HG03469 (cell line): ENCODE measurements around the gene IL4I1.

Experiments
- ATAC-seq: cut with Tn5 transposase; IDR thresholded peaks from one replicate; pipeline ENCODE4 v1.9.1; 2021; ENCODE audit warnings: mild to moderate bottlenecking, moderate library complexity, moderate number of reproducible peaks; ENCODE audit not compliant: unreplicated experiment

IL4I1 gene

DNA sequence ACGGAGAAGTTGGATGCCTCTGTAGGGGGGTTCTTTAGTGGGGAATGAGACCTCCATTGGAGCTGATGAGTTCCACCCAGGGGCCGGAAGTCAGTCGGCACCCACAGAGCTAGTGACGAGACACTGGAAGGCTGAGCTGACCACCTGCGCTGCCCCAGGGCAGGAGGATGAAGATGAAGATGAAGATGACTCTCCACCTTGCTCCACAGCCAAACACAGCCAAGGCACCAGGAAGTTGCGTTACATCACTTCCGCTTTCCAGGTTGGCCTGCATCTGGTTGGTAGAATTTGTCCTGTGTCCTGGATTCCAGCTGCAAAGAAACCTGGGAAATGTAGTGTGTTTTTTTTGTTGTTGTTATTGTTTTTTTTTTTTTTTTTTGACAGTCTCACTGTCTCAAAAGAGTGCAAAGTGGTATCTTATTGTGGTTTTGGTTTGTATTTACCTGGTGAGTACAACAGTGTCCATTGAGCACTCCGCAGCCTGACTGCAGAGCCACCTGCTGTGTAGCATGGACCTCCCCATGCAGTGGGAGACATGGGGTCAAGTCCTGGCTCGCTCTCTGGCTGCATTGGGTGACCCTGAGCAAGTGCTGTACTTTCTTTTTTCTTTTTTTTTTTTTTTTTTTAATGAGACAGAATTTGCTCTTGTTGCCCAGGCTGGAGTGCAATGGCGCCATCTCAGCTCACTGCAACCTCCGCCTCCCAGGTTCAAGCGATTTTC lies 17.3 kb downstream of the IL4I1 start:
- no peak for ATAC-seq

DNA sequence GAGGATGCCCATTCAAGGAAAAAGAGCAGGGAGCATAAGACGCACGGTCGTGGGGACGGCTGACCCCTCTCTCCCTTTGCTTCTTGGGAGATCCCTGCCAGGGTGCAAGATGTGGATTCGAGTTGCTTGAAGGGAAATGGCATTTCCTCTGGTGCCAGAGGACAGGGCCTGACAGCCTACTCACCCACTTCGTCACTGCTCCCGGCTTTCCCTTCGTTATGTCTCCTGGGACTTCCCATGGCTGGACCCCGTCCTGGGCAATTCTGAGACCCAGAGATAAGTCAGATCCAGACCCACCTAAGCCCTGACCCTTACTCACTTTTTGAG lies 18.0 kb downstream of the IL4I1 start:
- no peak for ATAC-seq

GRCh38 chr19:49877879-49878743 lies 18.6 kb downstream of the IL4I1 start:
- peak; percentile 17 for ATAC-seq

DNA sequence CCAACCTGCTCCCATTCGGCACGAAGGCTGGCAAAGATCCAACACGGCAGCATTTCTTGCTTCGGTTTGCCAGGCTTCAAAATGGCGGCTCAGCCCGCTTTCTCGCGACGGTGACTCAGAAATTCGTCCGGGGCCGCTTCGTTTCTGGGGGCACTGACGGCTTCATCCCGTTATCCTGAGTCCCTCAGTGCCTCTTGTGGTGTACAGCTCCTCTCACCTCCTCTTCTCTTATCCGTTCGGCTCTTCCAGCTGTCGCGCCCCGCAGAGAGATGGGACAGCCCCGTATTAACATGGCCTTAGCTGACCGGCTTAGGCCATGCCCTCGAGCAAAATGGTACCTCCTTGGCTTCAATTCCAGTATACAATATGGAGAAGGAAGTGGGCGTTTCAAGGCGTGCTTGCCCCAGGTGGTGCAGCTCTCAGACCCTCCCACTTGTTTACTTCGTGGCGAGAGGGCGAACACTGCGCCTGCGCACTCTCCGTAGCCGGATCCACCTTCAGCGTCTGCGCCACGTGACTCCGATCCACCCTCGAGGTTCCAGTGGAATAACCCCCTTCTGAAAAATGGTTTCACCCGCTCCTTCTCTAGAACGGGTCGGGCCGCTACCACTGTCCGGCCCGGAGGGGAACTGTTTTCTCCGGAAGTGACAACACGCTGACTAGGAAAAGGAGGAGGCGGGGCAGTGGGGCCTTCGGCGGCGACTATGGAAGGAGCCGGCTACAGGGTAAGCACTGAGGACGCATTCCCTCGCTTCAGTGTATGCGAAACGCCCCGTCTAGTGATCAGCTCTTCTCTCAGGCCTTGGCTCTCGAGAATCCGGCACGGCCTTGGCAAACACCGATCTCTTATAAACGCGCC lies 19.4 kb downstream of the IL4I1 start, which contains the start of the genes AKT1S1 and TBC1D17:
AKT1S1 (minus strand) TSS at position 336 of the 859 bp plus-strand sequence. CDS start 4,060 bp downstream, outside the sequence.
TBC1D17 (plus strand) TSS at position 683 of the 859 bp plus-strand sequence; CDS start at position 705, 22 bp downstream.
- ATAC-seq: peak; percentile 44

DNA sequence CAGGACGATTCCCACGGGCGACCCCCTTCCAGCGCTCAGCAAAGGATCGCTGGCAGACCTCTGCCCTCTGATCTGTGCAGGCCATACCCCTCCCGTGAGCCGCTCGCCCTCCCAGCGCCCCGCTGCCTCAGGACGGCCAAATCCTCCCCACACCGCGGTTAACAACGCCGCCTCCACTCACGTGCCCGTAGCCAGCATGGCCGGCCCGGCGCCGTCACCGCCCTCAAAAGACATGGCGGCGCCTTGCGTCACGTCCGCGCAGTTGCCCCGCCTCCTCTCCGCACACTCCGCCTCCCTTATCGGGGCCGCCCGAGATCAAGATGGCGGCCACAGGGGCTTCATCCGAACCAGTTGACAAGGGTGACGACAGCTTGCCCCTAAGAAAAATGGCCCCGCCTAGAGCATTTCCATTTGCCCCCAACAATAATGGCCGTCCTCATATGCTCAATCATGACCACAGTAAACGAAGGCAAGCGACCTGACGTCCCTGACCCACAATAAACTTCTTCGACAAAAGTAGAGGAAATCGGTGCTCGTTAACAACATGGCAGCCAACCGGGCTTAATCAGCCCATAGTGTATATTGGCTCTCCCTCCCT lies 20.2 kb downstream of the IL4I1 start:
- ATAC-seq: peak; percentile 27

GRCh38 chr19:49875857-49876421 lies 20.7 kb downstream of the IL4I1 start:
- no peak for ATAC-seq

DNA sequence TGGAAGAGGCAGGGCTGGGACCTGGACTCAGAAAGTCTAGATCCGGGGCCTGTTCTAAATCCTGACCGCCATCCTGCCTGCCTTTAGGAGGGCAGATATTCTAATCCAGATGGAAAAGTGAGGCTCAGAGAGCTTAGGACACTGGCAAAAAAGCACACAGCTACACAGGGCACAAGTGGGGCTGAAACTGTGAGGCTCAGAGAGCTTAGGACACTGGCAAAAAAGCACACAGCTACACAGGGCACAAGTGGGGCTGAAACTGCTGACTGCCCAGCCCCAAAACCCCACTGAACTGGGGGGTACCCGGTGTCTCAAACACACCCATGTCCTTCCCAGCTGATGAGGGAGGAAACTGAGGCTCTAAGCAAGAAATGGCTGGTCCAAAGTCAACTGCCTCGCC lies 21.5 kb downstream of the IL4I1 start:
- ATAC-seq: no peak

- no peak for ATAC-seq
These were observed 22.1 kb downstream of the IL4I1 start for GRCh38 chr19:49874503-49875157.

GRCh38 chr19:49873834-49874233 lies 22.9 kb downstream of the IL4I1 start:
- no peak for ATAC-seq

- no peak for ATAC-seq
These were observed 23.6 kb downstream of the IL4I1 start for GRCh38 chr19:49873129-49873521.

DNA sequence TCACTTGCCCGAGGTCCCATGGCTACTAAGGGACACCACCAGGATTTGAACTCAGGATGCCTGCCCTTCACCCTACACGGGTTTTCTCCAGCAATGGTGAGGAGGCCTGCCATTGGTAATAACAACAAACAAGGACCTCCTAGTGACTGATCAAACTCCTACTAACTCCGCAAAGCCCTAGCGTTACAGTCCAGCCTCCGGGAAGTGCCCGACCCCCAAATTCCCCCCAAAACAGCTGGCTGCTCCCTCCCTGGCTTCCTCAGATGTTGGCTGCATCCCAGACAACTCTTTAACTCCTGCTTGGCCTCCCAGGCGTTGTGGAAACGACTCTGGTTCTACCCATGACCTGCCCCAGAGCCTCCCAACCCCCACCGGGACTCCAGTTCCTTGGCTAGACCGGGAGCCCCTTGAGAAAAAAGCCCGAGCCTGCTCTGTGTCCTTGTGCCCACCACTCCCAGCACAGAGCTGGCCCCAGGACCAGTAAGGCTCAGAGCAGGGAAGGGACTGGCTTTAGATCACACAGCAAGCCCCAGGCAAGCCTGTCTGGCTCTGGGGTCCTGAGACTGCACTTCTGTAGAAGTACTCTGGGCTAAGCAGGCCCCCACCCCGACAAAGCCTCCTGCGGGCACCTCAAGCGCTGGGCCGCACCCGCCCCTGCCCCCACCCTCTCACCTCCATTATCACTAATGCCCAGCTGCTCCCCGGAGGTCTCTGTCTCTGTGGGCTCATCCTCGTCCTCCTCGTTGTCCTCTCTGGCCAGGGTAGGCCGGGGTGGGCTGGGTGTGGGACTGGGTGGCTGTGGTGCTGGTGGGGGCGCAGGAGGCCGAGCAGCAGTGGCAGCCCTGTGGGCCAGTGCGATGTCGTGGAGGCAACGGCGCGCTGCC lies 24.2 kb downstream of the IL4I1 start:
- ATAC-seq: no peak

- no peak for ATAC-seq
These were observed 25.2 kb downstream of the IL4I1 start for GRCh38 chr19:49871349-49871985.

DNA sequence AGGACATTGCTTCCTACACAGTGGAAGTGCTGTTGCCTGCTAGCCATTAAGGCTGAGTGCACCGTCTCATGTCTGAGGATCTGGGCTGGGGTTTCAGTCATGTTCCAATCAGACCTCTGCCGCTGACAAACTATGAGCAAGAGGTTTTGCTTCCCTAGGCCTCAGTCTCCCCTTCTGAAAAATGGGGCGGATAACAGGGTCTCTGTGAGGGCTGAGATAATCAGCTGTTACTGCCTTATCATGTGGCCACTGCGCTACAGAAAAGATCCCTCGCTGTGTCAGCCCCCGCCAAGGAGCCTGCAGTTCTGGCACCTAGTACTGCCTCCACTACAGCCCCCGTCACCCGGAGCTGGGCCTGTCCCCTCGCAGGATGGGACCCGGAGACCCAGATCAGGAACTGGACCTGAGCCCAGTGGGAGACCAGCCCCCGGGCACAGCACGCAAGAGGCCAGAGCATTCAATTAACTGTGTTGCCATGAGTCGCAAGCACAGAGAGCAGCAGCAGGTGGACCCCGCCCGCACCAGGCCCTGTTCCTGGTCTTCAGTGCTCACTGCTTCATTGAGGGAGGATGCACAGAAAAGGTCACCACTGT lies 26.3 kb downstream of the IL4I1 start:
- no peak for ATAC-seq

GRCh38 chr19:49869484-49870308 lies 27.0 kb downstream of the IL4I1 start:
- ATAC-seq: peak; percentile 47

GRCh38 chr19:49869009-49869483 lies 27.6 kb downstream of the IL4I1 start:
- no peak for ATAC-seq

DNA sequence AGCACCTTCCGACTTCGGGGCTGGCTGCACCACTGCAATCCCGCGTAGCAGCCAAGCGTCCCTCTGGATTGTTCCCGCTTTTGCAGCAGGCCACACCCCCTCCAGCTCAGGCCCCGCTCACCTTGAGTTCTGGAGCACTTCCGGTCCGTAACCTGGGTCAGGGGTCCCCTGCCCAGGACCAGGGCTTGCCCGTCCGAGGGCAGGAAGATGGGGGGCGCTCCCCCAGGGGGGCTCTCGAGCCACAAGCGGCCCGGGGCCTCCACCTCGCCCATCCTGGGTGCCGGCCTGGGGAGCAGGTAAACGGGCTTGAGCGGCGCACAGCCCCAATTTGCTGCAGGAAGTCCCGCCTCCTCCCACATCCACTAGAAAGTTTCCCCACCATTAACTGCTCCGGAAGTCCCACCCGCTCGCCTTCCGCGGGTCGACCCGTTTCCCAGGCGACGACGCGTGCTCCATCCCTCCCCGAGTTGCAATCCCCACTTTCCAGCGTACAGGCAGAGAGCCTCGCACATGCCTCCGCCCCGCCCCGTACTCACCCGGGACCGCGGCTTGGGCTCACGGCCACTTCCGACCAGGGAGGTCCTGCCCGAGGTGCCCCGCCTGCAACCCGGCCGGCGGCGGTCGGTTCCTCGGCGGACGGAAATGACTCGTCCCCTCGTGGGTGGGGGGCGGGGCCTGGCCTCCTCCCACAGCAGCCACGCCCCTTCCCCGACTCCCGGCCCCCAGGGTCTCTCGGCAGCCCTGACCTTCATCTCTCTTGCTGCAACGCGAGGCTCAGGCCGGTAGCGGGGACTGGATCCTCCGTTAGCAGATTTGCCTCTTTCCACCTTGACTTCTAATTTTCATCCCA lies 29.5 kb downstream of the IL4I1 start, which contains the start of gene PNKP:
PNKP (minus strand) TSS at position 644 of the 850 bp plus-strand sequence; CDS start at position 272, 372 bp downstream.
- ATAC-seq: no peak
